Measurements from ENCODE around the gene IFNA13. TPM values are rescaled to one million over a fixed set of nuclear protein-coding genes. Genes with fewer than 3 reads are reported as not detected.
A peak's percentile ranks its signal among the peaks of the same experiment; 100 is the strongest.

The IFNA13 gene
- total RNA-seq, 4 donors from 2014 or later, result not detected

GRCh38 chr9:21412107-21412506 lies 44.2 kb upstream of the IFNA13 start:
- H3K36me3 ChIP-seq, result no peaks in the 10 kb centered on the region
- DNase-seq (ENCODE audit: low spot score in 2 of 2), result no peak
- peaks cover 9% of the 10 kb centered on the region for H3K4me1 ChIP-seq
- H3K4me3 ChIP-seq, result no peak overlapping the region
- no peak overlapping the region for H3K27ac ChIP-seq
- H3K9me3 ChIP-seq, result no peaks in the 10 kb centered on the region
- H3K27me3 ChIP-seq, result peaks cover 4% of the 10 kb centered on the region
- TF ChIP-seq POLR2A (IDR thresholded peaks at IDR 0.05), result no peak
- no peak for TF ChIP-seq POLR2AphosphoS5 (IDR thresholded peaks at IDR 0.05)
- TF ChIP-seq CTCF (IDR thresholded peaks at IDR 0.05), result no peak
- no peak for TF ChIP-seq EP300 (IDR thresholded peaks at IDR 0.05)

- DNase-seq (ENCODE audit: low spot score in 2 of 2), result no peak
- no peaks in the 10 kb centered on the region for H3K4me1 ChIP-seq
- no peaks in the 10 kb centered on the region for H3K9me3 ChIP-seq
- 83% methylated on average over 1 of the region's 1 CpG for WGBS
- H3K4me3 ChIP-seq, result no peak within 1 kb of the TSS
- no peaks in the 10 kb centered on the region for H3K36me3 ChIP-seq
- H3K27me3 ChIP-seq, result peaks cover 4% of the 10 kb centered on the region
- TF ChIP-seq POLR2AphosphoS5 (IDR thresholded peaks at IDR 0.05) (no peak), POLR2A (IDR thresholded peaks at IDR 0.05) (no peak), EP300 (IDR thresholded peaks at IDR 0.05) (no peak), CTCF (IDR thresholded peaks at IDR 0.05) (no peak)
- H3K27ac ChIP-seq, result no peak within 1 kb of the TSS
Measured at GRCh38 chr9:21408817-21409216, 41.0 kb upstream of the IFNA13 start, which contains the start of gene IFNA8. Gene IFNA8 (plus strand): TSS chr9:21409117. CDS start chr9:21409177, 60 bp downstream.

GRCh38 chr9:21404146-21404545 lies 36.3 kb upstream of the IFNA13 start:
- DNase-seq (ENCODE audit: low spot score in 2 of 2), result no peak
- TF ChIP-seq CTCF (IDR thresholded peaks at IDR 0.05) (no peak), POLR2A (IDR thresholded peaks at IDR 0.05) (no peak), POLR2AphosphoS5 (IDR thresholded peaks at IDR 0.05) (no peak), EP300 (IDR thresholded peaks at IDR 0.05) (no peak)
- Histone ChIP-seq H3K36me3 (no peaks in the 10 kb centered on the region), H3K27ac (no peak overlapping the region), H3K27me3 (peaks cover 36% of the 10 kb centered on the region), H3K4me3 (no peak overlapping the region), H3K9me3 (no peaks in the 10 kb centered on the region), H3K4me1 (peaks cover 12% of the 10 kb centered on the region)
- WGBS, result 30% methylated on average over 3 of the region's 3 CpGs

GRCh38 chr9:21402386-21403251 lies 34.8 kb upstream of the IFNA13 start:
- DNase-seq (ENCODE audit: low spot score in 2 of 2), result no peak
- WGBS, result 2% methylated on average over 45 of the region's 53 CpGs
- H3K4me3 ChIP-seq, result peak overlapping the region; percentile 40
- no peaks in the 10 kb centered on the region for H3K36me3 ChIP-seq
- peaks cover 48% of the 10 kb centered on the region for H3K27me3 ChIP-seq
- peaks cover 12% of the 10 kb centered on the region for H3K4me1 ChIP-seq
- no peak overlapping the region for H3K27ac ChIP-seq
- no peaks in the 10 kb centered on the region for H3K9me3 ChIP-seq
- no peak for TF ChIP-seq POLR2AphosphoS5 (IDR thresholded peaks at IDR 0.05)
- TF ChIP-seq CTCF (IDR thresholded peaks at IDR 0.05), result no peak
- TF ChIP-seq EP300 (IDR thresholded peaks at IDR 0.05), result no peak
- TF ChIP-seq POLR2A (IDR thresholded peaks at IDR 0.05), result no peak

- WGBS, result 19% methylated on average over 3 of the region's 3 CpGs
- H3K27me3 ChIP-seq, result peaks cover 67% of the 10 kb centered on the region
- no peak for DNase-seq (ENCODE audit: low spot score in 2 of 2)
Measured at GRCh38 chr9:21399956-21400355, 32.1 kb upstream of the IFNA13 start.

More at GRCh38 chr9:21399956-21400355, 32.1 kb upstream of the IFNA13 start:
- H3K27ac ChIP-seq, result no peak overlapping the region
- H3K9me3 ChIP-seq, result no peaks in the 10 kb centered on the region
- TF ChIP-seq EP300 (IDR thresholded peaks at IDR 0.05) (no peak), POLR2A (IDR thresholded peaks at IDR 0.05) (no peak), CTCF (IDR thresholded peaks at IDR 0.05) (no peak), POLR2AphosphoS5 (IDR thresholded peaks at IDR 0.05) (no peak)
- H3K36me3 ChIP-seq, result no peaks in the 10 kb centered on the region
- H3K4me3 ChIP-seq, result no peak overlapping the region
- peaks cover 19% of the 10 kb centered on the region for H3K4me1 ChIP-seq
